Central memory CD4-positive, alpha-beta T cell (primary cell): ENCODE measurements around the gene IZUMO1R.
"Not testable (repeated sequence)": the region's sequence is repeated elsewhere in the genome, so short reads cannot be mapped to it uniquely, and the experiment has no call there.

Experiments
- DNase-seq: peaks from one replicate; pipeline ENCODE4 v3.0.0; 2022
- total RNA-seq, 3 experiments: gene quantifications; one replicate each; lab custom pipeline; 2026; lab: John Stamatoyannopoulos, UW

IZUMO1R gene
- total RNA-seq: 0 reads per million in 3 experiments

DNA sequence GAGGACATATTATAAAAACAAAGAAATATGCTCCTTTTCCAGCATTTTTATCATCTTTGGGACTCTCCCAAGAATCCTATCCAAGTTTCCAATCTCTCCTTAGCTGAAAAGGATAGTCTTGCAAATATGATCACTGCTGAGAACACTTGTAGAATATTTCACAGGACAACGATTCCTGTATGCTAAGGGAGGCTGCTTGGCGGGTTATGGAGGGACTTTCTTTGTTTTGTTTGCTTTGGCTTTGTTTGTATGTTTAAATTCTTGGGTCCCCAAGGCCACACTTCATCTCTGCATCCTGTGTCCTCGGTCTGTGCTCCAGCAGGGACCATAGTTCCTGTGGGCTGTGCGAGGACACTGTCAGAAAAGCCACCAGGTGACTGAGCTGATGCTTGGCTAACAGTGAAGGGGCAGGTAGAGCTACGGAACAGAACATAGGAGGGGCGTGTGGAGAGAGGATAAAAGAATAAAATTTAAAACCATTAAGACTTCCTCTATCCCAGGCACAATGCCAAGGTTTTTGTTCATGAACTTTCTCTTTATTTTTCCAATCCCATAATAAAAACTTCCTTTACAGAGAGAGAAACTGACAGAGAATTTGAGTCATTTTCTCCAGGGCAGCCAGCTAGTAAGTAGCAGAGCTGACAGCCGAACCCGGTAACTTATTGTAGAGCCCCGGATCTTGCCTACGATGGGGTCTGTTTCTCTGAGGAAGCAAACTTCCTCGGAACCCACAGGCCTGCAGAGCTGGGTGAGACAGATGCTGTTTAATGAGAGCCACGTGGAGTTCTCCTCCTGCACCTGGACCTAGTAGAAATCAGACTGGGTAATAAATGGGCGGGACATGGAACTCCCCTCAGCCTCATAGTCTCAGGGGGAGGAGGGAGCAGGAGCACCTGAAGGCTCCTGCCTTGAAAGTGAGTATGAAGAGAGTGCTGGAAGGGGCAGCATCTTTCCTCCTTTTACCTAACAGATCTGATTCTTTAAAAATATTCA, at the start of gene IZUMO1R:
Gene IZUMO1R (plus strand): TSS at position 615 of the 993 bp plus-strand sequence. CDS start 1,057 bp downstream, outside the sequence.
- DNase-seq: no peak

DNA sequence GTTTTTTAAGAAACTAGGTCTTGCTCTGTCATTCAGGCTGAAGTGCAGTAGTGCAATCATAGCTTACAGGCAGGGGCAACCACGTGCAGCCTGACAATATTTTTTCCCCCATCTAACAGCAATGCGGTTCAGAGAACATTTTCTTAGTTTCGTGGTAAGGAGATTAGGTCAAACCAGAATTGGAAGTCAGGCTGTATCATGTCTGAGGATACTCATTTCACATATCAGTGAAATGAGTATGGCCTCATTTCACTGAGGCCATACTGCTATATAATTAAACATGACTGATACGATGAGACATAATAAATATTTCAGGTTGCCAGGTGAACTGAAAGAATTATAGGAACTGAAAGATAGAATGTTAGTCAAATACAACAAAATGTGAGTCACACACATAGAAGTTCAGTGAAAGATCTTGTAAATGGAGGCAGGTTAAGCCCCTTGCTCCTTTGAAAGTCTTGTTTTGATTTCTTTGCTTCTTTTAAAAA, 32.5 kb upstream of the IZUMO1R start:
- no peak for DNase-seq

DNA sequence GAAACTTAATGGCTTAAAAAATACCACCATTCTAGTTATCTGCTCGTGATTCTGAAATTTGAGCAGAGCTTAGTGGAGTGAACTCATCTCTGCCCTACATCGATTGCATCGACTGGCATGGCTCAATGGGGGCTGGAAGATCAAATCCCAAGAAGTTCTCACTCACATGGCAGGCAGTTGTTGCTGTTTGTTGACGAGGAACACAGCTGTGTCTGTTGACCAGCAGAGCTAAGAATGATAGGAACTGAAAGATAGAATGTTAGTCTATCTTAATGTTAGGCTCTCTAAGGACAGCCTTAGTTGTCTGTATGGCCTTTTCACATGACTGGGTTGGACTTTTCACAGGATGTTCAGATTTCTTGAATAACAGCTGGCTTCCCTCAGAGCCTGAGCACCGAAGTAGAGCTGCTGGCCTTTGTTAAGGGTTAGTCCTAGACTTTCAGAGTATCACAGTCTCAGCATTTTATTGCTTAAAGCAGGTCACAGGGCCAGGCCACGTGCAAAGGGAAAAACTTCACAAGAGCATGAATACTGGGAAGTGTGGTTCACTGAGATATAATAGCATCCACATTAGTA, 31.6 kb upstream of the IZUMO1R start:
- DNase-seq: no peak

DNA sequence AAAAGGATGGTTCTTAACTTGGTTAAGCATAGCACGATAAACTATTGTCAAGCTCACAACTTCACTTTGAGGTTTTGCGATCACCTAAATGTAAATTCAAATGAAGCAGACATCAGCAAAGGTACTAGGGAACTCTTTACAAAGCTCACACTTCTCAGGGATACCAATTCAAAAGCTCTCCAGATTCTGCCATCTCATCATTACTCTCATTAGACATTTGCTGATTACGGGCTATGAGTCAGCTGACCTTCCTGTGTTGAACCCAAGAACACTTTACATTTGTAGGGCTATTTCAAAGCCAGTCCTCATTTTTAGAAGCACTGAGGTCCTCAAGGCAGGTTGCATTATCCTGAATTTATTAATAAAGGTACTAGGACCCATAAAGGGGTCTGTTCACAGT, 28.4 kb upstream of the IZUMO1R start:
- no peak for DNase-seq

DNA sequence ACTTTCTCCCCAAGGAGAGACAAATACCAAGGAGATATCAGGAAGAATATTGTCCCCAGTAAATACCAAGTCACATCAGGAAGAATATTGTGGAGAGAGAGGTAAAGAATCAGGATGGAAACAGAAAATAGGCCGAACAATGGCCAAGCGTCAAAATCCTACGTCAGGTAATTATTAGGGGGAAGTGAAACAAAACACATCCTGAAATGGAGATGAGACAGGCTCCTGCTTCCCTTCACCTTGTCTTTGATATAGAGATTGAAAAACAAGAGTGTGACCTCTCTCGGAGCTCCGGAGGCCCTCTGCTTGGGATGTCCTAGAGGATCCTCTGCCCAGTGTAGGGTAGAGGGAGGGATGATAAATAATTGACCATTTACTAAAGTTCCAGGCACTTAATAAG, 27.4 kb upstream of the IZUMO1R start:
- no peak for DNase-seq

DNA sequence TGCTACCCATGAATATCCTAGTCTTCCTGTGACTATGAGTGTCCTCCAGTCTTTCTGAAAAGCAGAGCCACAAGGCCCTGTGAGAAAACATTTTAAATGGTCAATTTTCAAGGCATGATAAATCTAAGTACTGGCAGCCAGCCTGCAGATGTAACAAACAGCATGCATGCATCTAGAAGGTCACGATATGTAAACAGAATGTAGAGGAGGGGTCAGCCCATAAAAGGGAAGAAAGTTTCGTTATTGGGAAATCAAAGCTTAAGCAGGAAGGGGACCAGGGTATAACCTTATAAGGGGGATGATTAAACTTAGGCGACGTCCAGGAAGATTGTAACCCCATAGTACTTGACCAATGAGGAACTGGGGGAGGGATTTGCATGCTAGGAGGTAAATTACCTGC, 26.2 kb upstream of the IZUMO1R start:
- not testable (repeated sequence) for DNase-seq

DNA sequence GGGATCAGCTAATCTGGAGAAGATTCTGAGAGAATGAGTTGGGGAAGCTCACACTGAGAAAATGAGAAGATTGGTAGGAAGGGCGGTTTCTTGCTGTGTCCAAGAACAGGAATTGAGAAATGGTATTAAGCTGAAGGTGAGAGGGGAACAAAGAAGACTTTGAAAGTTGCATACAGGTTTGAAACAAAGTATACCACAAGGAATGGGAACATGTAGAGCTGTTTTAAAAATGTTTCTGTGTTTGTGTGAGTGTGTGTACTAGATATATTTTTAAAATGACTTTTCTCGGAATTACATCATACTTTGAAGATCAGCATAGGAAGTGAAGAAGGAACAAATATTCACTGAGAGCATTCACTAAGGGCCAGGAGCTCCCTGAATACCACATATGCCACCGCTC, 24.4 kb upstream of the IZUMO1R start:
- no peak for DNase-seq

DNA sequence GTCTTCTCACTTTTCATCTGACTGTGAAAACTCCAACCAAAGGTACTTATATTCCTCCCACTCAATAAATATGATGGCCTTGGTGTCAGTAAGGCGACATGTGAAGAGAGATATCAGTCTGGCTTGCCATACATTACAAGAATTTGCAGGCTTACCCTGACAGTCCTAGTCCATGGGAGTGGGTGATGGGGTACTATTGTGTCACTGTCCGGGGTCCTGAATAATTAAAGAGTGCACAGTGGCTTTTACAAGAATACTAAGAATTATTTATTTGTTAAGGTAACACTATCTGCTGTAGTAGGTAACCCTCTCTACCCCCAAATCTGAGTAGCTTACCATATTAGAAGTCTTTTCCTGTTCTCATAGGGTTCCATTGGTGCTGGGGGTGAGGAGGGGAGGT, 23.1 kb upstream of the IZUMO1R start:
- DNase-seq: no peak

DNA sequence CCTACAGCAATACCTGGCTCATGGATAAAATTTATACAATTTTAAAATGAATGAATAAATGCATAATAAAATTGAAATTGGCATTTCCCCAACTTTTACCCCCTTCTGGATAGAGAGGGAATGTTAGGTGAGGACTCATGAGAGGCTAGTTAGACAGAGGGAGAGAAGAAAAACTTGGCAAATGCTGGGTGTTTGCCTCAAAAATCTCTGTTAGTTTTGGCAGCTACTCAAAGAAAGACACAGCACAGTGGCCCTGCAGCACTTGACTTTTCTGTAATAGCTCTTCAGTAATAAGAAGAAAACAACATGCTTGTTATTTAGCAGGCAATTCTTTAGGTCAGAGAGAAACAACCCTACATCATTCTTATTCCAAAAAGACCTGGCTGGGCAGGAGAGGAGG, 20.7 kb upstream of the IZUMO1R start:
- no peak for DNase-seq

DNA sequence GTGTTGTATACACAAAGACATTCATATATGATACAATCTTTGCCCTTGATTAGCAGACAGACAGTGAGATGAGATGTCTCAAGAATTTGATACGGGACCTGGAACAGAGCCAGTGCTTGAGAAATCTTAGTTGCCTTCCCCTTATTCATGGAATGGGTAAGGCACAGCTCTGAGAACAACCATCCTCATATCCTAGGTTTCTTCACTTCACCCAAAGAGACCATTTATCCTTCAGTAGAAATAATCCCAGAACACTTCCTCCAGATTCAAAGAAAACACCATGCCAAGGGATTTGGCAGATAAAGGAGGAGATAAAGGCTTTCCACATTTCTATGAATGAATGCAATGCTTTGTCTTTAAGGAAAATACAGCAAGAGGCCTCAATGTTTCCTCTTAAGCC, 8.8 kb upstream of the IZUMO1R start:
- no peak for DNase-seq

DNA sequence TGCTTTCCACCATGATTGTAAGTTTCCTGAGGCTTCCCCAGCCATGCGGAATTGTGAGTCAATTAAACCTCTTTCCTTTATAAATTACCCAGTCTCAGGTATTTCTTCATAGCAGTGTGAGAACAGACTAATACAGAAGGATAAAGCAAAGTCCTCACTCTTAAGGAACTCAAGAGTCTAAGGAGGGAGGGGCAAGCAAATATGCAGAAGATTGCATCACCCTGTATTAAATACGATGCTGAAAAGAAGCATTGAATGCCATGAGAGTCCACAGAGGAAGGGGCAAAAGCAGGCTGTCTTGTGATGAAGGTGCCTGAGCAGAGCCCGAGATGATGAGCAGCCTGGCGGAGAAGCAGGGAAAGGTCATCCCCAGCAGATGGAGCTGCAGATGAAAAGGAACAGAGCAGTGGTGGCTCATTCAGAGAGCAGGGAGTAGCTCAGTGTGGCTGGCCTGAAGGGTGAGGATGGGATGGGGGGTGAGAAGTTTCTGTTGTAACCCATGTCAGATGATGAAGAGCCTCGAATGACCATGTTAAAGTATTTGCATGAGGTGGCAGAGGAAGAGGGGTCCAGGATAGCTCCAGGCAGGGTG, 6.3 kb upstream of the IZUMO1R start:
- no peak for DNase-seq

DNA sequence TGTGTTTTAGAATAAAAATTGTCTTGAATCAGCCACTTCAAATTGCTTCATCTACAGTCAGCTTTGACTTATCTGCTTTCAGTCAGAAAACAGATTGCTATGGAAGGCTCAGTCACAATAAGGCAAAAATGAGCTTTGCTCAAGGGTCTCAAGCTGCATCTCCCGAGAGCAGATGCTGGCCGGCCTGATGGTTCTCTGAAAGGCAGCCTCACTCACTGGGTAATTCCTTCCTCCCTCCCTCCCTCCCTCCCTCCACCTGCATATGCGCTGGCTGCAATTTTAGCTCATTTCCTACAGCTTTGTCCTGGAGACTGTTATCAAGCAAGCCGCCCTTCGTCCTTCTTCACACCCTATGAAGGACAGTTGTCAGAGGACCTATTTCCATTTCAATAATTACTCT, 1.6 kb upstream of the IZUMO1R start:
- no peak for DNase-seq

DNA sequence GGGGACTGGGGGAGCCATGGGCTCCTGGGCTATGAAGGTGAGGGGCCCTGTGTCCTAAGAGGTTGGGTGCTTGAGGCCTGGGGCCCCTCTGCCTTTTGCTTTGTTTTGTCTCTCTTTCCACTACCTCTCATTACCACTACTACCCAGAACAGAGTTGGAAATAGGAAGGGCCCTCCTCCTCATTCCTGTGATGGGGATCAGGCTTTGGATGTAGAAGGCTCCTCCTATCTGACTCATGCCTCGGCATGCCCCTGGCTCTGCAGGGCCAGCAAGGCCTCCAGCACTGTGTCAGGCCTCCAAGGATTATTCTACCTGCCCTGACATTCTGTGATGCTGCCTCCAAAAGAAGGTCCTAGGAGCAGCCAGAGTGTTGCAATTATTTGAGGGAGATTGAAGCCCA, 766 bp downstream of the IZUMO1R start:
- no peak for DNase-seq

DNA sequence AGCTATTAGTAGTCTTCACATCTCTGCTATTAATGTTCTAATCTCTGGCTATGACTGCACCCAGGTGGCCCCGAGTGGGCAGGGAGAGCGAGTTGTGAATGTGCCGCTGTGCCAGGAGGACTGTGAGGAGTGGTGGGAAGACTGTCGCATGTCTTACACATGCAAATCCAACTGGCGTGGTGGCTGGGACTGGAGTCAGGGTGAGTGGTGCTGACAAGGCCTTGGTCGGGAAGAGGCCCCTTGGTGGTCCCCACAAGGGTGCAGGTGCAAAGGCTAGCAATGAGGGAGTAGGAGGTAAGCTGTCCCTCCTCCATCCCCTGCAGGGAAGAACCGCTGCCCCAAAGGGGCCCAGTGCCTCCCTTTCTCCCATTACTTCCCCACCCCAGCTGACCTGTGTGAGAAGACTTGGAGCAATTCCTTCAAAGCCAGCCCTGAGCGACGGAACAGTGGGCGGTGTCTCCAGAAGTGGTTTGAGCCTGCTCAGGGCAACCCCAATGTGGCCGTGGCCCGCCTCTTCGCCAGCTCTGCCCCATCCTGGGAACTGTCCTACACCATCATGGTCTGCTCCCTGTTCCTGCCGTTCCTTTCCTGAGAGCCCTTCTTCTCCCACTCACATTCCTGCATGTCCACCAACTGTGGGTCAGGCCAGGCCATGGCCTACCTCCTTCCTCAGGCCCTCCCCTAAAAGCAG, 2.9 kb downstream of the IZUMO1R start:
- DNase-seq: no peak

DNA sequence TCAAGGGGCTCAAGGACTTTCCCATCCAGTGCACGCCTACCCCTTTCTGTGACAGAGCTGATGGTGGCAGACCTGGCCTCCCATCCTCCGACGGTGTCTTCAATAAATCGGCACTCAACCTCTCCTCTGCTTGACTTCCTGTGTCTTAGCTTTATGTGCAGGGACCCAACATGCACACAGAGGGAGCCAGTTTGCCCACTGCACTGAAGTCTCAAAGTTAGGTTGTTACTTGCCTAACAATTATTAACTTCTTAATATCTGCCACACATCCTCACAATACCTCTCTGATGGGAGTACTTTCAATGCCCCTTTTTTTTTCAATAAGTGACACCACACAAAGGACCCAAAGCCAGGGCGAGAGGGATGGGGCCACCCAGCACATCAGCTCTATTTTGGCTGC, 3.6 kb downstream of the IZUMO1R start:
- DNase-seq: no peak

DNA sequence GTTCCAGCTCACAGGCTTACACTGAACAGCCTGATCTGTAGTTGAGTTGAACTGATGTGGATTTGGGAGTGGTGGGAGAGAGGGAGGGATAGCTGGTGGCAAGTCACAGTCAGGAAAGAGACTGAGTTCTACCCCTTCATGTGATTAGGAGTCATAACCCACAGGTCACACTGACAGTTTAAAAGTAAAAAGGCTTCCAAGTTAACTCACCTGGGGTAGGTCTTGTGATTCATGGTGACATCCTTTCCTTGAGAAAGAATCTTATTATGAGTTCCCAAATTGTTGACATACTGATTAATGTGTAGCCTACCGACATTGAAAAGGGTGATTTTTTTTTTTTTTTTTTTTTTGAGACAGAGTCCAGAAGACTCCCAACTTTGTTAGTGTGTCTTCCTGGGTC, 5.4 kb downstream of the IZUMO1R start:
- no peak for DNase-seq

DNA sequence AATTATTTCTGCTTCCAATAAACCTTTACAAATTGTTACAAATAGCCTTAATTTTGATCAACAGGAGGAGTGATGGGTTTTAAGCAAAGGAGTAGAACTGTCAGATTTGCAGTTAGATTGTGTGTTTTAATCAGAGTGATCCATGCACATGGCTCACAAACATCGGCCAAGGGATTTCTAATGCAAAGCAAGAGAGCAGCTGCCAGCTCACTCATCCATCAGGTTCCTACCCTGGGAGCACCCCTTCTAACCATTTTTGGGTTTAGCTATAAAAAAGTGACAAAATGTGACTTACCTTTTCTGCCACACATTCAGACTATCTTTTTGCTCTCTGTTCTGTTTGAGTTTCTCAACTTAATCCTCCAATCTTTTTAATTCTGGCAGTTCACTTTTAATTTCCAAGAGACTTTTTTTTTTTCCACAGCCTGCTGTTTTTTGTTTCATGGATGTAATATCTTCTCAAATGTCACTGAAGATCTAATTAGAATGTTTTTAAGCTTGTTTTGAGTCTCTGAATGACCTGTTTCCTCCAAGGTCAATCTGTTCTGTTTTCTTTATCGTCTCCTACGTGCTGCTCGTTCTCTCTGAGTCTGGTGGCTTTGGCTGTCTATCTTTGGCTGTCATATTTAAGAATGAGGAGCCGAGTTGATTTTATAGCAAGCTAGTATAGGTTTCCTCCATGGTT, 6.0 kb downstream of the IZUMO1R start:
- DNase-seq: no peak

DNA sequence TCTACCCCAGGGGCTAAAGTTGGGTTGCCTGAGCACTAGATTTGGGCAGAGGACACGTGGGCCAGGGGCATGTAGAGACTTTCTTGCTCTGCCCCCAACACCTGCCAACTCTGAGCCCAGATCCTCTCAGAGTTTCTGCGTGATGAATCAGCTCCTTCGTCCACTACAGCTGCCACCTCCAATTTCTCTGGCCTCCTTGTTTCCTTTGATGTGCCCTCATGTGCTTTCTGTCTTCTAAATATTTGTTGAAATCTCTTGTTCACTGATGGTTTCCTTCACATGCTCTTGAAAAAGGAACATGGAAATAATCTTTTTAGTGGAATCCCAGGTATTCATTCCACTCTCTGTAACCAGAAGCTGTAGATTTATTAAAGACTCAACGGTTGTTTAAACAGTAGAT, 8.0 kb downstream of the IZUMO1R start:
- DNase-seq: no peak

DNA sequence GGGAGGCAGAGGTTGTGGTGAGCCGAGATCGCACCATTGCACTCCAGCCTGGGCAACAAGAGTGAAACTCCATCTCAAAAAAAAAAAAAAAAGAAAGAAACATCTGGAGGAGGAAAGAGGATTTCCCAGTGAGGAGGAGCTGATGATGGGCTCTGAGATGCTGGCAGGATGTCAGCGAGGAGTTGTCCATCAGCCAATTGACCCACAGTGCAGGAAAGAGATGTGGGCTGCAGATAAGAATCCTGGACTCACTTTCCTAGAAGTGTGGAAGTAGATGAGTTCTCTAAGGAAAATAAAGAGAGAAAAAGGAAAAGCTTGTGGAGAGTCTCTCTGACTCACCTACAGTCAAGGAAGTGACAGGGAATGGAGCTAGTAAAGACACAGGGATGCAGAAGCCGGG, 9.7 kb downstream of the IZUMO1R start:
- DNase-seq: no peak

DNA sequence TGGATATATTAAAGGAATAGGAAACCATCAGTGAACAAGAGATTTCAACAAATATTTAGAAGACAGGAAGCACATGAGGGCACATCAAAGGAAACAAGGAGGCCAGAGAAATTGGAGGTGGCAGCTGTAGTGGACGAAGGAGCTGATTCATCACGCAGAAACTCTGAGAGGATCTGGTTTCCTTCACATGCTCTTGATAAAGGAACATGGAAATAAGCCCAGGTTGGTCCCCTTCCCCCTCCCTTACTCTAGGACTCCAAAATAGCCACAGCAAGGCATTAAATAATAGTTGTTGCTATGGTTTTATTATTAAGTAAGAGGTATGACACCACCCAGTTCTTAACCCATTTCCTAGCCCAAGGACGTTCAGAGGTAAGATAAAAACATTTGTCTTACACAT, 11.3 kb downstream of the IZUMO1R start:
- no peak for DNase-seq

DNA sequence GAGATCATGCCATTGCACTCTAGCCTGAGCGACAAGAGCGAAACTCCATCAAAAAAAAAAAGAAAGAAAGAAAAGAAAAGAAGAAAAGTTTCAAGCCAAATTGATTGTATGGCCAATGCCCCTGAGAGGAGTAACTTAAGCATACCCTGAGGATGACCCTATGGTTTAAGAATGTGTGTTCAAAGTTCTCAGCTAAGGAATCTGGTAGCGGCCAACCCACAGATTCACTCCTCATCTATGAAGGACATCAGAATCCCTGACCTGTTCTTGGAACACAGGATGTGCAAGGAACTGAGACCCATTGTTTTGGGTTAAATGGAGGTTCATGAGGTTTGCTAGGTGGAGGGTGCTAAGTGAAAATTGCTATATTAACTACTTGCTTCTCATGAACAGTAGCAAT, 18.1 kb downstream of the IZUMO1R start:
- DNase-seq: no peak

DNA sequence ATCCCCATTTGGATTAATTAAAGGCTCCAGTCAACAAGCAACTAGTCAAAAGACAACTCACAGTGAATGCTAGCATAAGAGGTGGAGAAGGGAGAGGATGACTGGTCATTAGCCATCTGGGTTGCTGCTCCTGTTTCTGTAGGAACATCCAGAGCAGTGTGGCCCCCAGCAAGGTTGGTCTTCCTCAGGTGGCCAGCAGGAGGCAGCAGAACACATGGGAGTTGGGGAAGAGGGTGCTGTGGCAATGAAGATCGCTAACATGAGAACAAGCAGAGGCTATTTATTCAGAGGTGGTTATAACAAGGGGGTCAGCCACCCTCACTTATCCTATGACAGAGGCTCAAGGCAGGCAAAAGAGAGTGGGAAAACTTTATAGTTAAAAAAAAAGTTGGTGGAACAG, 21.3 kb downstream of the IZUMO1R start:
- DNase-seq: peak; percentile 6

DNA sequence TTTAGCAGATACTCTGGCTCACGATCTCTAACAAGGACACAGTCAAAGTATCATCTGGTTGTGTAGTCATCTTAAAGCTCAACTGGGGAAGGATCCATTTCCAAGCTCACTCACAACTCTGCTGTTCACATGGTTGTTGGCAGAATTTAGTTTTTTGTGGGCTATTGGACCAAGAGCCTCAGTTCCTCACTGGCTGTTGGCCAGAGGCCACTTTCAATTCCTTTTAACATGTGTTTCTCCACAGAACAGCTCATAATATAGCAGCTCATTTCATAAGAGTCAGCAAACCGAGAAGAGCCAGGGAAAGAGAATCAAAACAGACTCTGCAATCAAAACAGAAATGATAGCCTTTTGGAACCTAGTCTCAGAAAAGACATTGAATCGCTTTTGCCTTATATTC, 22.6 kb downstream of the IZUMO1R start:
- DNase-seq: no peak
